Measurements from ENCODE around the gene PNCK. TPM values are rescaled to one million over a fixed set of nuclear protein-coding genes. Genes with fewer than 3 reads are reported as not detected.

Gene PNCK
- total RNA-seq, 2 experiments from 2014 or later, result 1.0 to 1.2 TPM

DNA sequence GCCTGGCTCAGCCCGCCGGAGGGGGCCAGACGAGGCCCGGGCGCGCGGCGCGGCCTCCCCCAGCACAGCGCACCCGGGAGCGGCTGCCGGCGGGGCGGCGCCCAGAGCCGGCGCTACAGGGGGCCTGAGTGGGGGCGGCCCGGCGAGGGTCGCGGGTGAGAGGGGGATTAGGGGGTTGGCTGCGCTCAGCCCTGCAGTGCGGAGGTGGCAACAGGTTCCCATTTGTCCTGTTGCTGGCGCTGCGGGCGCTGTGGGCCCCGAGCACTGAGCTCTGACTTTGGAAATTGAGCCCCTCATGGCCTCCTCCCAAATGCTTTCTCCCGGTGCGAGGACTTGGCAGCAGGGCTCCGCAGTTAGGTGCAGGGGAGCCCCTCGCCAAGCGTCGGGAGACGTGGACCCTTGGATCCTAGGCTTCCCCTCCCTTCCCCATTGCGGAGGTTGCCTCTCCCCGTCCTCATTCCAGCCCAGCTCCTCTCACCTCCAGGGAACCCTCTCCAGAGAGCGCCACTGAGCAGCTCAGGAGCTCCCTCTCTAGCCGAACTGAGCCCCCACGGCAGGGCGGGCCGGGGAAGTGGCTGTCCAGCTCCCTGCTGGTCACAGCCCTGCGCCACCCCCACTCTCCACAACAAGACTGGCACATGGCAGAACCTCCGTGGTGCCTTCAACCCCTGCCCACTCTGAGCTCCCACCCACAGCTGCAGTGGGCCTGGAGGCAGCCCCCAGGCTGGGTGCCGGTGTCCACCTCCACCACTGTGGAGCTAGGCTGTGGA lies 29.1 kb downstream of the PNCK start:
- no peaks in the 10 kb centered on the region for H3K36me3 Mint-ChIP-seq
- H3K4me3 Mint-ChIP-seq, result no peak overlapping the region

GRCh38 chrX:153643431-153644351 lies 29.9 kb downstream of the PNCK start:
- H3K27ac Mint-ChIP-seq, result no peak overlapping the region
- no peaks in the 10 kb centered on the region for H3K9me3 Mint-ChIP-seq
- H3K27me3 Mint-ChIP-seq, result peaks cover 52% of the 10 kb centered on the region
- peaks cover 5% of the 10 kb centered on the region for H3K4me1 Mint-ChIP-seq
- H3K36me3 Mint-ChIP-seq, result no peaks in the 10 kb centered on the region
- H3K4me3 Mint-ChIP-seq, result no peak overlapping the region
- peak; percentile 26 for DNase-seq

More for the DNA sequence above, 29.1 kb downstream of the PNCK start:
- Mint-ChIP-seq H3K27ac (no peak overlapping the region), H3K4me1 (peaks cover 5% of the 10 kb centered on the region), H3K27me3 (peaks cover 54% of the 10 kb centered on the region), H3K9me3 (no peaks in the 10 kb centered on the region)
- DNase-seq, result no peak

DNA sequence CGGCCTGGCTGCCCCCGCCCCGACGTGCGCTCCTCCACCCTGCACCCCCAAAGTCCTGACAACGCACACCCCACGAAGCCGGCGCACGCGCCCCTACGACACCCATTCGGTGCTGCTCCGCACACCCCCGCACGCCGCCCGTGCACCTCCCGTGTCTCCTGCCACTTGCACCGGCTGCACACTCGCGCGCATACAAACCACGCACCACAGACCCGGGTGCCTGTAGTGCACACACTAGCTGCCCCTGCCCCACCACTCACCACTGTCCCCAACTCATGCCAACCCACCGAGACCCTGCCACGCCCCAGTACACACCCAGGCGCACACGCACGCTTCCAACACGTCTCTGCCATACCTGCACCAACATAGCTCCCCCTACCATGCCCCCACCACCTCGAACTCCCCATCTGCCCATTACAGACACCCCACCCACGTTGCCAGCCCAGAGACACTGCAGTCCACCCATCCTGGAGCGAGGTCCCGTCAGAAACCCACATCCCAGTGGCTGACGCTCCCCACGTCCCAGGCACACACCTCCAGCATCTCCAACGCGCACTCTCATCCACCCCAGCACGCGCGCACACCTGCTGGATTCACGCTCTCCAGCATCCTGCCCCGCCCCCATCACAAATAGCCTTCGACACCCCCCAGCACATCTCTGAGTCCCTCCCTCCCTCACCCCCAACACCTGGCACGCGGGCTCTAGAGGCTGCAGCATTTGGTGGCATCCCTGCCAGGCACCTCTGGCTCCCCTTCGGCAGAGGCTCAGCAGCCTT lies 30.8 kb downstream of the PNCK start:
- Mint-ChIP-seq H3K4me3 (peak overlapping the region; percentile 54), H3K9me3 (no peaks in the 10 kb centered on the region), H3K27me3 (peaks cover 47% of the 10 kb centered on the region), H3K27ac (no peak overlapping the region), H3K36me3 (no peaks in the 10 kb centered on the region), H3K4me1 (peaks cover 5% of the 10 kb centered on the region)
- DNase-seq, result no peak

DNA sequence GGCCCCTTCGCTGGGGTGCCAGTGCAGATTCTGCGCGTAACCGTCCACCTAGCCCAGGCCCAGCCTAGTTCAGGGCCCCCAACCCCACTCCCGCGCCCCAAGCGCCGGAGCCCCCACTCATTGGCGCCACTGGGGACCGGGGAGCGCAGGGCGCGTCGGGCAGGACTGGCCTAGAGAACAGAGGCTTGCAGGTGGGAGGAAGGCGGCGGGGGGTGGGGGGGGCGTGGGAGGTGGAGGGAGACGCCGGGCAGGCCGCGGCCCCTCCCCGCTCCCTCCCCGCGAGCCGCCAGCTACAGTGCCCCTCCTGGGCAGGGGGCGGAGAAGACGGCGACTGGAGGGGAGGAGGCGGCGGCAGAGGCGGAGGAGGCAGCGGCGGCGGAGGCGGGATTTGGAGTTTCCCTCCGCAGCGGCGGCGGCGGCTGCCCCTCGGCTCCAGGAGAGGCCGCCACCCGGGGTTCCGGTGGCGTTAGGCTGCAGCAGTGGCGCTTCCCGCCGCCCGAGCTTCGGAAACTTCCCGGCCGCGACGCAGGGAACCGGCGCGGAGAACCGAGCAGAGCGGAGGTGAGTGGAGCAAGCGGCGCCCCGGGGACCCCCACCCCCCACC lies 31.5 kb downstream of the PNCK start:
- Mint-ChIP-seq H3K4me3 (no peak overlapping the region), H3K36me3 (no peaks in the 10 kb centered on the region), H3K9me3 (no peaks in the 10 kb centered on the region), H3K27me3 (peaks cover 47% of the 10 kb centered on the region), H3K4me1 (peaks cover 5% of the 10 kb centered on the region), H3K27ac (no peak overlapping the region)
- DNase-seq, result no peak

- H3K27me3 Mint-ChIP-seq, result peaks cover 47% of the 10 kb centered on the region
- H3K9me3 Mint-ChIP-seq, result no peaks in the 10 kb centered on the region
- DNase-seq, result no peak
- no peak overlapping the region for H3K4me3 Mint-ChIP-seq
- no peaks in the 10 kb centered on the region for H3K36me3 Mint-ChIP-seq
- peaks cover 5% of the 10 kb centered on the region for H3K4me1 Mint-ChIP-seq
- H3K27ac Mint-ChIP-seq, result no peak overlapping the region
Measured at GRCh38 chrX:153641627-153642026, 32.0 kb downstream of the PNCK start.

- no peaks in the 10 kb centered on the region for H3K9me3 Mint-ChIP-seq
- peaks cover 42% of the 10 kb centered on the region for H3K27me3 Mint-ChIP-seq
- no peak for DNase-seq
- H3K27ac Mint-ChIP-seq, result no peak overlapping the region
- H3K4me3 Mint-ChIP-seq, result no peak overlapping the region
- H3K36me3 Mint-ChIP-seq, result no peaks in the 10 kb centered on the region
- H3K4me1 Mint-ChIP-seq, result peaks cover 5% of the 10 kb centered on the region
Measured at GRCh38 chrX:153640736-153641575, 32.7 kb downstream of the PNCK start.

DNA sequence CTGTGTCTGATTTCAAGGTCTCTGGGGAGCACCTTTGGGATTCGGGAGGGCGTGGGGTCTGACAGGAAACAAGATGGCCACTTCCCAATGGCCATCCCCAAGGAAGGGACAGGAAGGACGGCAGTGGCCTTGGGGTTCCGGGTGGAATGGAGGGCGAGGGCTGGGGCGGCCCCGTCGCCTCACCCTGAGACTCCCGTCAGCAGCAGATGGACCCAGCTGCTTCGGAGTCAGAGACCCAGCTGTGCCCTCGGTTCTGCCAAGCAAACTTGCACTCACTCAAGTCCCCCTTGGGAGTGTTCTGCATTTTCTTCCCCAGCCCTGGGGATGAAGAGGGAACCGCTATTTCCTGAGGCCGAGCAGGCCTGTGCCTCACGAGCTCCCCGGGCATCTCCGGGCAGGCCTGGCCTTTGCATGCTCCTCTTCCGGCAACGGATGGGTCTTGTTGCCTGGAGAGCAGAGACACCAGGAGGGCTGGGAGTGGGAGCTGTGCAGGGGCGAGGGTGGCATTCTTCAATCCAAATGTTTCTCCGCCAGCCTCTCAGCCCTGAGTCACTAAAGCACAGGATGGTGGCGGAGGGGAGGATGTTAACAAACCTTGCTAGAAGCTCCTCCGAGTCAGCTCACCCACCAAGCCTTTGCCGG lies 33.4 kb downstream of the PNCK start:
- Mint-ChIP-seq H3K27me3 (peaks cover 34% of the 10 kb centered on the region), H3K9me3 (no peaks in the 10 kb centered on the region), H3K4me1 (peaks cover 5% of the 10 kb centered on the region), H3K27ac (no peak overlapping the region), H3K36me3 (no peaks in the 10 kb centered on the region), H3K4me3 (no peak overlapping the region)
- DNase-seq, result no peak

GRCh38 chrX:153639177-153640044 lies 34.2 kb downstream of the PNCK start:
- Mint-ChIP-seq H3K27ac (no peak overlapping the region), H3K4me1 (peaks cover 5% of the 10 kb centered on the region), H3K27me3 (peaks cover 26% of the 10 kb centered on the region), H3K36me3 (no peaks in the 10 kb centered on the region), H3K9me3 (no peaks in the 10 kb centered on the region), H3K4me3 (no peak overlapping the region)
- no peak for DNase-seq

DNA sequence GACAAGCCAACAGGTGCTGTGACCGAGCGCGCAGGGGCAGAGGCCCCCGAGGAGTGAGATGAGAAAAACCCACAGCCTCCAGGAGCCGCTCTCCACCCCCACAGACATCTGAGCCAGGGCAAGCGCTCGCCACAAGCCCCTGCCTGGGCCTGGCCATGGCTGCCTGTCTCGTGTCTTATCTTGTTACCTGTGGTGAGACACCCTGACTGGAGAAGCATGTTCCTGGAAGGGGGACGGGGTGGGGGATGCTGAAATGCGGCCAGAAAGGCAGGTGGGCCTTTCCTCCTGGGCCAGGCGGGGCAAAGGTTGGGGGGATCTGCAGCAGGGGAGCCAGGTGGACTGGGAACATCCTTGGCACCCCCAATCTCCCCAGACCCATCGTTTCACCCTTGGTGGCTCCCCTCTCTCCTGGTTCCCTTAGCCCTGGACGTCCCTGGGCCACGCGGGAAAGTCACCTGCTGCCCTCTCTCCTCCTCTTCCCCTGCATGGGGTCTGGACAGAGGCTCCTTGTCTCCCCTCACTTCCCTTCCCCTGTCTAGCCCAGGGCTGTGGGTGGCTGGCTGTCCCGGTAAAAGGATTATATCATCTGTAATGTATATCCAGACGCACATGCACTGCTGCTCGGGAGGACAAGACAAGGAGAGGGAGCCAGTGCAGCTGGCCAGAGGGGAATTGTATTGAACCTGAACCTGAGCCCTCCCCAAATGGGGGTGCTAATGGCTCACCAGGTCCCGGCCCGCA lies 35.0 kb downstream of the PNCK start:
- H3K36me3 Mint-ChIP-seq, result no peaks in the 10 kb centered on the region
- H3K4me1 Mint-ChIP-seq, result peaks cover 5% of the 10 kb centered on the region
- H3K9me3 Mint-ChIP-seq, result no peaks in the 10 kb centered on the region
- no peak for DNase-seq
- H3K27ac Mint-ChIP-seq, result no peak overlapping the region
- peaks cover 22% of the 10 kb centered on the region for H3K27me3 Mint-ChIP-seq
- no peak overlapping the region for H3K4me3 Mint-ChIP-seq

DNA sequence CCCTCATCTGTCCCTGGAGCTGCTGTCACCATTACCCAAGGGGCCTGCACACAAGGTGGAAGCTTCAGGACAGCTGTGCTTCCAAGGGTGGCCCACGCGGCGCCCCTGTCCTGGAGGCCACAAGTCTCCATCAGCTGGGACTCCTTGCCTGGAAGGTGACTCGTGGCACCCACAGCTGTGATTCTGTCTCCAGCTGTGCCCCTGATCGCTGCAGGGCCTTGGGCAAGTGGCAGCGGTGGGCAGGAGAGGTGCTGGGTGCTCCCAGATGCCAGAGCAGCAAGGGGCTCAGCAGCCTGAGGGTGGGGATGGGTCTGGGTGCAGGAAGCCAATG lies 35.6 kb downstream of the PNCK start:
- H3K36me3 Mint-ChIP-seq, result no peaks in the 10 kb centered on the region
- DNase-seq, result no peak

GRCh38 chrX:153637121-153638040 lies 36.2 kb downstream of the PNCK start:
- no peak overlapping the region for H3K4me3 Mint-ChIP-seq

More for the DNA sequence above, 35.6 kb downstream of the PNCK start:
- Mint-ChIP-seq H3K27ac (no peak overlapping the region), H3K4me1 (peaks cover 3% of the 10 kb centered on the region), H3K9me3 (no peaks in the 10 kb centered on the region), H3K4me3 (no peak overlapping the region), H3K27me3 (peaks cover 16% of the 10 kb centered on the region)

More at GRCh38 chrX:153637121-153638040, 36.2 kb downstream of the PNCK start:
- Mint-ChIP-seq H3K9me3 (no peaks in the 10 kb centered on the region), H3K27me3 (peaks cover 11% of the 10 kb centered on the region), H3K27ac (no peak overlapping the region), H3K36me3 (no peaks in the 10 kb centered on the region), H3K4me1 (no peaks in the 10 kb centered on the region)
- no peak for DNase-seq
